IMR-90 (cell line): Measurements from ENCODE around the gene GTSE1. TPM values are rescaled to one million over a fixed set of nuclear protein-coding genes. Genes with fewer than 3 reads are reported as not detected.

Experiments
- ATAC-seq: fragments of 200-7000 bp; cut with Tn5 transposase; 2 replicates; pipeline ENCODE4 v1.9.1; 2020; ENCODE audit warnings: low read depth, mild to moderate bottlenecking, moderate library complexity
- BruUV-seq: library from RNA; stranded (reverse); fragments of 400-500 nt; replicated peaks from 2 replicates; lab custom pipeline; 2021; lab: Mats Ljungman, UMichigan
- CTCF ChIA-PET: fragments of 300-600 bp; formaldehyde crosslinking; extraction: SDS; loops from one replicate; lab custom pipeline; 2021; ENCODE audit warnings: antibody characterized with exemption; lab: Yijun Ruan, JAX
- POLR2A ChIA-PET: fragments of 300-600 bp; sonication (Branson Sonifier 250); formaldehyde crosslinking; loops from one replicate; lab custom pipeline; 2022; ENCODE audit warnings: antibody characterized with exemption; ENCODE audit not compliant: unreplicated experiment; lab: Charles Lee
- DNase-seq: peaks from one replicate; pipeline ENCODE4 v3.0.0; 2013
- H2AFZ ChIP-seq: replicated peaks from 2 replicates; pipeline ENCODE3; 2013; ENCODE audit warnings: low read length, mild to moderate bottlenecking; ENCODE audit not compliant: poor library complexity
- H2AK5ac ChIP-seq: 2 replicates; pipeline ENCODE4 v1.6.1; 2013; ENCODE audit warnings: low read depth, low read length, inconsistent platforms
- H2AK9ac ChIP-seq: replicated peaks from 2 replicates; pipeline ENCODE3; 2013; ENCODE audit warnings: mild to moderate bottlenecking, low read depth, low read length, moderate library complexity; ENCODE audit not compliant: poor library complexity
- H2BK120ac ChIP-seq: 2 replicates; pipeline ENCODE4 v1.6.1; 2013; ENCODE audit warnings: low read depth, low read length, inconsistent platforms
- H2BK15ac ChIP-seq: 3 replicates; pipeline ENCODE4 v1.6.1; 2013; ENCODE audit warnings: low read depth, low read length, inconsistent platforms
- H2BK20ac ChIP-seq: 2 replicates; pipeline ENCODE4 v1.6.1; 2013; ENCODE audit warnings: low read depth, mild to moderate bottlenecking, inconsistent platforms, low read length, moderate library complexity
- H2BK5ac ChIP-seq: 2 replicates; pipeline ENCODE4 v1.6.1; 2013; ENCODE audit warnings: mild to moderate bottlenecking, low read depth, low read length, inconsistent platforms; ENCODE audit not compliant: poor library complexity, severe bottlenecking
- H3K14ac ChIP-seq: replicated peaks from 2 replicates; pipeline ENCODE4 v1.6.1; 2013; ENCODE audit warnings: low read depth, low read length, inconsistent platforms
- H3K18ac ChIP-seq: 2 replicates; pipeline ENCODE4 v1.6.1; 2013; ENCODE audit warnings: low read depth, low read length, control low read depth
- H3K23ac ChIP-seq: 2 replicates; pipeline ENCODE4 v1.6.1; 2013; ENCODE audit warnings: low read depth, low read length, inconsistent platforms
- H3K27ac ChIP-seq: 2 replicates; pipeline ENCODE4 v1.5.1; 2013; ENCODE audit warnings: mild to moderate bottlenecking, control low read depth, low read length; ENCODE audit not compliant: insufficient read depth
- H3K27me3 ChIP-seq: 2 replicates; pipeline ENCODE4 v1.6.1; 2013; ENCODE audit warnings: low read length; ENCODE audit not compliant: control insufficient read depth, insufficient read depth
- H3K36me3 ChIP-seq: 2 replicates; pipeline ENCODE4 v1.6.1; 2013; ENCODE audit warnings: low read length, mixed read lengths; ENCODE audit not compliant: control insufficient read depth, insufficient read depth
- H3K4ac ChIP-seq: 2 replicates; pipeline ENCODE4 v1.6.1; 2013; ENCODE audit warnings: low read depth, low read length, inconsistent platforms
- H3K4me1 ChIP-seq: 2 replicates; pipeline ENCODE4 v1.6.1; 2013; ENCODE audit warnings: low read length, mixed read lengths; ENCODE audit not compliant: control insufficient read depth, insufficient read depth
- H3K4me2 ChIP-seq: 2 replicates; pipeline ENCODE4 v1.6.1; 2013; ENCODE audit warnings: low read depth, mild to moderate bottlenecking, control low read depth, low read length, moderate library complexity
- H3K4me3 ChIP-seq: 2 replicates; pipeline ENCODE4 v1.5.1; 2013; ENCODE audit warnings: low read depth, mild to moderate bottlenecking, control low read depth, low read length, moderate library complexity; ENCODE audit not compliant: insufficient read depth
- H3K56ac ChIP-seq: 2 replicates; pipeline ENCODE4 v1.6.1; 2013; ENCODE audit warnings: low read length, inconsistent platforms; ENCODE audit not compliant: insufficient read depth; ENCODE audit errors: extremely low read depth
- H3K79me1 ChIP-seq, 2 experiments: 2 replicates each; pipeline ENCODE4 v1.6.1; 2013; ENCODE audit warnings: low read length in 2 of 2, inconsistent platforms in 1 of 2, low read depth in 1 of 2
- H3K9ac ChIP-seq: 2 replicates; pipeline ENCODE4 v1.6.1; 2013; ENCODE audit warnings: low read depth, low read length, control low read depth
- H3K9me1 ChIP-seq: 2 replicates; pipeline ENCODE4 v1.6.1; 2013; ENCODE audit warnings: low read length, inconsistent platforms; ENCODE audit not compliant: insufficient read depth
- H3K9me3 ChIP-seq: 2 replicates; pipeline ENCODE4 v1.6.1; 2013; ENCODE audit warnings: low read length; ENCODE audit not compliant: control insufficient read depth, insufficient read depth
- H4K20me1 ChIP-seq: 2 replicates; pipeline ENCODE4 v1.6.1; 2013; ENCODE audit warnings: low read length, inconsistent platforms; ENCODE audit not compliant: insufficient read depth
- H4K5ac ChIP-seq: 2 replicates; pipeline ENCODE4 v1.6.1; 2013; ENCODE audit warnings: mild to moderate bottlenecking, low read depth, low read length, control low read depth
- H4K8ac ChIP-seq, 2 experiments: 2 replicates each; pipeline ENCODE4 v1.6.1; 2013; ENCODE audit warnings: low read depth in 2 of 2, low read length in 2 of 2, control low read depth in 1 of 2, inconsistent platforms in 1 of 2
- H4K91ac ChIP-seq: 2 replicates; pipeline ENCODE4 v1.6.1; 2013; ENCODE audit warnings: low read depth, low read length, inconsistent platforms; ENCODE audit not compliant: insufficient read depth
- FOS ChIP-seq: fragments of 150-350 bp; IDR thresholded peaks from 2 replicates; pipeline ENCODE4 v1.6.1; 2016; ENCODE audit warnings: low read depth, low read length
- WGBS, 2 experiments: methylation state at CpG; one replicate each; pipeline versions ENCODE4 v1.1.5 to v1.1.7; 2013; ENCODE audit warnings: missing lambda C conversion rate in 2 of 2; ENCODE audit not compliant: insufficient read length in 1 of 2; ENCODE audit errors: extremely low coverage in 2 of 2; 5-methylcytosine and 5-hydroxymethylcytosine counted together
- dilution Hi-C: fragments of 300-500 bp; cut with HindIII; formaldehyde crosslinking; loops from one replicate; pipeline ENCODE4 v1.14.3; 2018; ENCODE audit warnings: low sequenced_read_pairs; ENCODE audit not compliant: unreplicated experiment
- in situ Hi-C: fragments of 300-500 bp; cut with MboI; formaldehyde crosslinking; loops from 3 replicates; pipeline ENCODE4 v1.14.3; 2019; ENCODE audit warnings: low sequenced_read_pairs, inconsistent platforms, mixed read lengths
- intact Hi-C: fragments of 100-400 bp; cut with micrococcal nuclease; formaldehyde crosslinking; loops from 2 replicates; pipeline ENCODE4 v1.10.0; 2022
- polyA plus RNA-seq, 3 experiments: library from polyadenylated mRNA; depleted of rRNA; stranded (reverse); fragments of >200 nt; gene quantifications; 2 replicates each; pipeline ENCODE4 v1.2.3, GENCODE V29; 2012; ENCODE audit warnings: low replicate concordance in 1 of 3
- total RNA-seq: library from RNA; depleted of rRNA; stranded (reverse); fragments of >200 nt; gene quantifications from 2 replicates; pipeline ENCODE4 v1.2.3, GENCODE V29; 2012

Gene GTSE1
- total and polyA plus RNA-seq, 2 of the 4 experiments (the other 2 are of a cell fraction), result 5.9 to 17.1 TPM

DNA sequence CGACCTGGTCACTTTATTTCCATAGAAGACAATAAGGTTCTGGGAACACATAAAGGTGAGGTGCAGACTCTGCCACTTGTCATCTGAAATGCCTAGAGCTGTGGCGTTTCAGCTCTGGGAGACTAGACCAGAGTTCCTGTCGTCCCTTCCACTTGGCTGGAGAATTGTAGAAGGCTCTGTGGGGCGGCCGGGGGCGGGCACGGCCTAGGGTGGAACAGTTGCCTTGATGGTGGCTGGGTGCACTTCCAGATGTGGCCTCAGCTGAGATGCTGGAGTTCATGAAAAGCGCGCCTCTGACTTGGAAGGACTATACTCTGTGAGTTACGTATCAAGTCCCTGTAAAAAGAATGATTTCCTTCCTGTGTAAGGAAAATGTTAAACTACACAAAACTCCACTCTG is 55.6 kb downstream of the GTSE1 start:
- Histone ChIP-seq H2AFZ (no peak overlapping the region), H2BK120ac (no peak overlapping the region), H3K23ac (no peak overlapping the region), H2AK9ac (no peak overlapping the region), H4K91ac (no peak overlapping the region), H3K4me3 (no peak overlapping the region), H2BK15ac (no peak overlapping the region), H2AK5ac (no peak overlapping the region), H3K4ac (no peak overlapping the region), H3K4me2 (no peak overlapping the region), H3K56ac (no peak overlapping the region), H3K14ac (no peak overlapping the region), H4K5ac (no peak overlapping the region), H2BK20ac (no peak overlapping the region), H3K9me3 (no peaks in the 10 kb centered on the region), H3K9me1 (no peaks in the 10 kb centered on the region), H3K27ac (no peak overlapping the region), H4K8ac (no peak overlapping the region), H3K18ac (no peak overlapping the region), H2BK5ac (no peak overlapping the region), H4K20me1 (peaks cover 35% of the 10 kb centered on the region), H3K79me1 (peaks cover 5 to 7% of the 10 kb centered on the region in 2 experiments; a peak in 3 of 4 replicates), H3K36me3 (peaks cover 80% of the 10 kb centered on the region), H3K27me3 (no peaks in the 10 kb centered on the region), H3K9ac (no peak overlapping the region), H3K4me1 (no peaks in the 10 kb centered on the region)
- TF ChIP-seq FOS, result no peak
- POLR2A ChIA-PET, result no interaction called here
- no TSS peak for BruUV-seq
- 100% methylated on average over 1 of the region's 10 CpGs; no CpG with 5 or more reads in 1 of the 2 experiments for WGBS, 2 experiments
- dilution Hi-C loops, result no loop called here
- ATAC-seq, result no peak
- intact Hi-C loops, result no loop called here
- in situ Hi-C loops, result no loop called here
- DNase-seq, result no peak
- CTCF ChIA-PET, result no interaction called here
